Germinal center (tissue), 1 donor: ENCODE results near the gene TRAT1.
"Not testable (repeated sequence)": the region's sequence is repeated elsewhere in the genome, so short reads cannot be mapped to it uniquely, and the experiment has no call there.

Source experiments
- DNase-seq: peaks from one replicate; pipeline ENCODE4 v3.0.0; 2012; ENCODE audit warnings: mixed read lengths, low spot score

The TRAT1 gene, protein sequence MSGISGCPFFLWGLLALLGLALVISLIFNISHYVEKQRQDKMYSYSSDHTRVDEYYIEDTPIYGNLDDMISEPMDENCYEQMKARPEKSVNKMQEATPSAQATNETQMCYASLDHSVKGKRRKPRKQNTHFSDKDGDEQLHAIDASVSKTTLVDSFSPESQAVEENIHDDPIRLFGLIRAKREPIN

DNA sequence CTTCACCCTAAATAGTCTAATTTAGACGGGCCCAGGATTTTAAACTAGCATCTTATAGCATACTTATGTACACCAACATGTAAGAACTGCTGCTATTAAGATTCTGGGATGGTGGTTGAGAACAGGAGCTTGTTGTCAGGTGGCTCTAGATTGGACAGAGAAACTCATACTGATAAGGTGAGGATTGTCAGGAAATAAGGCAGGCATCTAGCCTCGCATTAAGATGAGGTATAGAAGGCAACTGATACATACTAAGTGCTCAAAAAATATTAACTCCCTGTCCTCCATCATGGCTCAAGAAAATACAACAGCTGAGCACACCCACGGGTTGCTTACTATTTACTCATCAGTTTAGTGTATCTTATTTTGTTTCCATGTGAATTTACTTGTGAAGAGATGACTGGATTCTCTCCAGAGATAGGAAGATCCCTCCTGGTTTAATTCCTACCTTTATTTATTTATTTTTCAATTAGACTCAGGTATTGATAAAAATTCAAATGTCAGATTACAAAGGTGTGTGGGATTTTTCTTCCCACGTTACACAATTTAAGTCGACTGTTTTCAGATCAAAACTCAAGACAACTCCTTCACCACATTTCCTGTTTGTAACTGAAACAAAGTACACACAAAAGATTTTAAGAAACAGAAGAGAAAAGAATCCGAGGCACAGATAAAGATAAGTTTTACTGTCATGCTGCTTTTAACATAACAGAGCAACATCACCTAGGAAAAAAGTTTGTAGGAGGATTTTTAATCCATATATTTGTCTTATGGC lies at the start of gene TRAT1:
Gene TRAT1, plus strand, starts transcription at position 664 of the 775 bp plus-strand sequence. CDS start 142 bp downstream, outside the sequence.
- no peak for DNase-seq

DNA sequence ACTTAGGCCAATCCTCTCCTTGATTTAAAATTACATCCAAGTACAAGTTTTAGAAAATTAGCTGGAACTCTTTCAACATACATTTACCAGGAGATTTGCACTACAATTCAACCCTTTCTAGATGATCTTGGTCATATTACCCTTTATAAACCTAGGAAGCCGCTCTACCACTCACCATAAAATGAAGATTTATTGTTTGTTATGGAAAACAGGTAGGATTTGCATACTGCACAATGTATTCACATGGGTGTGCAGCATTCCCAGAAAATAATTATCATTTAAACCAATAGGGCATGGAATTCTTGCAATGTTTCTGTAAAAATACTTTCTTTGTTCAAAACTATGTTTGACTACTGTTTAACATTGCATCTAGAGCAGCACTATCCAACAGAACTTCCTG lies 46.9 kb upstream of the TRAT1 start:
- no peak for DNase-seq

DNA sequence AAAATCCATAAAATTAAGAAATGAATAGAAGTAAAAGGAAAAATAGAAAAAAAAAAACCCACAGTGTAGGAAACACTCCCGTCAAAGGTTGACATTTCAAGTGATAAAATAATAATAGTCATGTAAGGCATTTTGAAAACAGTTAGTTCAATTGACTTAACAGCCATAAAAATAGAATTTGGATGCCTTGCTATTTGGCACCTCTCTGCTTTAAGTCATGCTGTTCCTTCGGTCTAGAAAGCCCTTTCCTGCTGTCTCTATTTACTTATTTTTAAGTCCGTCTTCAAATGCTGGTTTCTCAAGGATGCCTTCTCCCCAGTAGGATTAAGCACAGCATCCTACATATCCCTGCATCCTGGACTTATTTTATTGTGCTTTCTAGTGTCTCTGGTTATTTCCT lies 43.1 kb upstream of the TRAT1 start:
- DNase-seq, result no peak

DNA sequence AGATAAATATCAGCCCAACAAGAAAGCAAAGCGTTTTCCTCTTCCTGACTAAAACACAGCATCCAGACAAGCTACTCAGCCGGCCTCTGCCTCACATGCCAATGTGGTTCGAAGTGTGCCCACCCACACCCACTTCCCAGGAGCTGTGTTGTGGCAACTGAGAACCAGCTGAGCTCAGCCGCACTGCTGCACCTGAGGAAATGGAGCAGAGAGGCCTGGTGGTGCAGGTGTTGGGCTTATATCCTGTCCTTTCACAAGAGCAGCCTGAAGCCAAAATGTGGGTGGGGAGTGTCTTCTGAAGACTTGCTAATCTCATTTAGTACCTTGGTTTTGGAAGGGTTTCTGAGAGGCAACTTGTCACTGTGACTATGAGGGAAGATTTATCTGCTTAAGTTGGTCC lies 42.4 kb upstream of the TRAT1 start:
- DNase-seq, result no peak

DNA sequence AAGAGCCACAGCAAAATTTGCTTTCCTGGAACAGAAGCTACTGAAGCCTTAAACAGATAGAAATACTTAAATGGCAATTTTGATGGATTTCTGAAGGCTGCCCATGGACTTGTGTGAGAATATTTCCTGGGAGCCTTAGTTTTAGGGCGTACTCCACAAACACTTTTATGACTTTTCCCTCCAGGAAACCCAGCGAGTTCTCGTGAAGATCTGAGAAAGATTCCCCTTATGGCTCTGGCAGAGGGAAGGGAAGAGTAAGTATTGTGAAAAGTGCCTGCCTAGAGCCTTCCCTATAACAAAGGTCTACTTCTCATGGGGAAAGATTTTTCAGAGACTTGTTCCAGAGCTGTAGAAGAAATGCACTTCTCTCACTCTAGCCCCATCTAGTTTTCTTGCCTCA lies 31.1 kb upstream of the TRAT1 start:
- DNase-seq, result no peak

DNA sequence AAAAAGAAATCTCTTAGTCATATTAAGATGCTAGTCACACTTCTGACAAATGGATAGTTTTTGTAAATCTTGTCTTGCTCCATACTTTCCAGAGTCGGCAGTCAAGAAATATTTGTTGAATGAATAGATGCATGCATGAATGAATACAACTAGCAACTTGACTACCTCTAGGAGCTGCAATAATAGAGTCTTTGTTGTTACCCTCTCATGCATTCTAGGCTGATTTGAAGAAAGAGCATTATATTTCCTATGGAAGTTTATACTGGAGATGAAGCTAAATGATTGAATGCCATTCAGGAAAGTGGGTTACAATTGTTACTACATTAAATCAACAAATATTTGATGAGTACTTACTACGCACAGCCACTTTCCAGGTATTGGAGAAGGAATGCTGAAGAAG lies 18.1 kb upstream of the TRAT1 start:
- DNase-seq, result no peak

DNA sequence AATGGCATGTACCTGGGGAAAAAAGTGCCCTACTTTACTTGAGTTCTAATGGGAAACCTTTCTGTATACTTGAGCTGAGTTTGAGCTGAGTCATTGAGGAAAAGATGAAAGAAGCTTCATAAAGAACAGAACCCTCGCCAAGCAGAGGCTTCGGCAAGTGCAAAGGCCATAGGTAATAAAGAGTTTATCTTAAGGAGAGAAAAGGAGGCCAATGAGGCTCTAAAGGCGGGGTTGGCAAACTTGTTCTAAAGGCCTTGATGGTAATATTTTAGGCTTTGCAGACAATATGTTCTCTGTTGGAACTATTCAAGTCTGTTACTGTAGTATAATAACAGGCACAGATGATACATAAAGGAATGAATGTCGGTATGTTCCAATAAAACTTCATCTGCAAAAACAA lies 17.6 kb upstream of the TRAT1 start:
- DNase-seq, result no peak

DNA sequence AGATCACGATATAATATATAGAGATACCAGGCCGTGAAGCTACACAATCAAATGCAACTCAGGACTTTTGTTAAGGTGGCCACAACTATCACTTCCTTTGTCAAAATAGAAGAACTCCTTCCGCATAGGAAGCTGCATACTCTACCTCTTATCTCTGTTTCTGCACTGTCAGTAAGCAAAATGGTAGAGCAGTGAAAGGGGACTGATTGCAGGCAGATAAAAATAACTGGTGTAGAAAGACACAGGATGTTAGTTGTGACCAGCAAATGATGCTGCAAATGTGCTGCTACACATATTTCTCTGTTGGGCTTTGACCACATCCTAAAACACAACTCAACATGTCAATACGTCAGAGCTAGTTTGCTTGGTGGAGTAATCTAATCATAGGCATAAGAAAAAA lies 16.3 kb upstream of the TRAT1 start:
- DNase-seq, result no peak

DNA sequence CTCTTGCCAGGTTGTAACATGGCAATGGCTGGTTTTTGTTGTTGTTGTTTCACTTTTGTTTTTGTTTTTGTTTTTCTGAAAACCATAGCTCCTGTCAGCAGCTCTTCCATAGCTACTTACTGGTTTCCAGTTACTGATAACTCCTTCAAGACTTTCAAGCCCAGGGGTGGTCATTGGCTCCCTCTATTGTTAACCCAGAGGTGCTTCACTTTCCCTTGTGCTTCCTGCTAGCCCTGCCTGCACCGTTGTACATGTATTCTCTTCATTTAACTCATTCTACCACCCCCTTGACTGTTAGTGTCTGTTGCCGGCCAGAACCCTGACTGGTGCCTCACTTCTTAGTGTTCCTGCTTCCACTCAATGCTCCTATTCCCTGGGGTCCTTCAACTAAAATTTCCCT lies 4.2 kb upstream of the TRAT1 start:
- DNase-seq, result no peak

DNA sequence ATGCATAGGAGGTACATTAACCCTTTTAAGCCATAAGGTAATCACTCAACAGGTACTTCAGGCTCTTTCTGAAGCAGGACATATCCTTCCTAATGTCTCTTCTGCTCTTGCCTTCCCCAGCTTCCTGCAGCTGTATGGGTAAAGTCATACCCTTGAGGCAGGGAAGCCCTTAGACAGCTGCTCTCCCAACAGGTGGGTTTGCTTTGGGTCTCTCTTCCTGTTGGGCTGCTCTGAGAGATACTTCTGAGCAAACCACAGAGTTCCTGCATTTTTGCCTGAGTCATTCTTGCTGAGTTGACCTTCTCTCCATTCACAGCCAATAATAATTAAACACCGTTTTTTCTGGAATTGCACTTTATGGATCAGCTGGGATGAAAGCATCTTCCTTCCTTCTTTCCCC lies 2.0 kb upstream of the TRAT1 start:
- no peak for DNase-seq

DNA sequence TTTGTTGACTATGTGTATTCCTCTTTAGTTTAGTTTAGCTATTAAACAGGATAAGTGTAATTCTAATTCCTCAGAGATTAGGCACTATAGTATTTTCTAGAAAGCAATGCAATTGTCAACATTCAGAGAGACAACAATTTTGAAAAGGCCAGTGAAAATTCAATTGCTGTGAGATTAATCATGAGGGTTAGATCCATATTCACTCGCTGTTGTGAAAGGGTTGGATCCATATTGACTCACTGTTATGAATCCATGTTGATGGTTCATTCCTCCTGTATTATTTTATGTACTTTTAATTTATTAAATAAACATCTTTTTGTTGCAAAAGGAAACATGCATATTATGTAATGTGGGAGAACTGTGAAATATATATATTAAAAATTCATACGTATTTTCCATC lies 641 bp downstream of the TRAT1 start:
- DNase-seq, result no peak

DNA sequence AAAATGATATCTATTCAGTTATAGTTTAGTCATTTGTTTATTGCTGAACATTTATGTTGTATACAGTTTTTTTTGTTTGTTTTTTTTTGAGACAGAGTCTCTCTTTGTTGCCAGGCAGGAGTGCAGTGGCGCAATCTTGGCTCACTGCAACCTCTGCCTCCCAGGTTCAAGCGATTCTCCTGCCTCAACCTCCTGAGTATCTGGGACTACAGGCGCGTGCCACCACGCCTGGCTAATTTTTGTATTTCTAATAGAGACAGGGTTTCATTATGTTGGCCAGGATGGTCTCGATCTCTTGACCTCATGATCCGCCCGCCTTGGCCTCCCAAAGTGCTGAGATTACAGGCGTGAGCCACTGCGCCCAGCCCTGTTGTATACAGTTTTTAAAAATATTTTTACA lies 1.2 kb downstream of the TRAT1 start:
- DNase-seq, result not testable (repeated sequence)

DNA sequence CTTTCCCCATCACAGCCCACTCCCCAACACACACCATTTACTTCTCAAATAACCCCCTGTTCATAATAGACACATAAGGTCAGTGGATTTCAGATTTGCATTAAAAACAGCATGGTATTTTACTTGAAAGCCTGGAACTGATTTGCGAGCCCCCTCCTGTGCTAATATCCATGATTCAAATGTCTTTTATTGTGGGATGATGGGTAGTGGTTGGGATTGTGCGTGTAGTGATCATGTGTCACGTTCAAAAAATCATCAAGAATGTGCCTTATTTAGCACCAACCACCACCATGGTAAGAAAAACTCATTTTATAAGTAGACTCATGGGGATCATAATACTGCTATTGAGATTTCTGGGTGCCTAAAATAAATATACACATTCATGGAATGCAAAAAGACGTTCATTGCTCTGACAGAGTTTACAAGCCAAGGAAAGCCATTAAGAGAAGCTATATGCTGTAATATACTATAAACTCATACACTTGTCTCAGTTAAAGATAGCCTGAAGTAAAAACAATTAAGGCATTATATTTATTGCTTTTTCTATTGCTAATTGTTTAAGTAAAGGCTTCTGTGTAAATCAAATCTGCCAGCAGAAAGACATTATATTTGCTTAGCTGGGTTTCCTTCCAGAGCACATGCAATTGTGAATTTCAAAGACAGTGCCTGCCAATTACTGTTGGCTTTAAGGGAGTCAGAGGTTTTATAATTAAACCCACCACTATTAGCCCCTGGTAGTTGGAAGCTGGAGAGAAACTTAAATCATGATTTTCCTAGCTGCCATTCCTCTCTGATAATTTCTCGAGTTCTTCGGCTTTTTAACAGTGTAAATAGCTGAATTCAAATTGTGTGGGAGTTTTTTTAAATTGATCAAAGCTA lies 4.0 kb downstream of the TRAT1 start:
- DNase-seq, result no peak

DNA sequence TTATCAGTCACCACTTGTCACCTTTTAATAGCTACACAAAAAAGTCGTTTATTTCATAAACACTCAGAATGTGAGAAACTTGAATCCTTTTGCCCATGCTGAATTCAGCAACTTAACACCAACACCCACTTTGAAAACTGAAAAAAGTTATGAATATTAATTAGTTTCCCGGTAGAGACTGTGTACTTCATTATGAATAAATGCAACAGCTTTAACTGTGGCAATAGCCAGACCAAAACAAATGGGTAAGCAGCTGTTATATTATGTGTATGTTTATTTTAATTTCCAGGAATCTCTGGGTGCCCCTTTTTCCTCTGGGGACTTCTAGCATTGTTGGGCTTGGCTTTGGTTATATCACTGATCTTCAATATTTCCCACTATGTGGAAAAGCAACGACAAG lies 7.8 kb downstream of the TRAT1 start:
- DNase-seq, result no peak

DNA sequence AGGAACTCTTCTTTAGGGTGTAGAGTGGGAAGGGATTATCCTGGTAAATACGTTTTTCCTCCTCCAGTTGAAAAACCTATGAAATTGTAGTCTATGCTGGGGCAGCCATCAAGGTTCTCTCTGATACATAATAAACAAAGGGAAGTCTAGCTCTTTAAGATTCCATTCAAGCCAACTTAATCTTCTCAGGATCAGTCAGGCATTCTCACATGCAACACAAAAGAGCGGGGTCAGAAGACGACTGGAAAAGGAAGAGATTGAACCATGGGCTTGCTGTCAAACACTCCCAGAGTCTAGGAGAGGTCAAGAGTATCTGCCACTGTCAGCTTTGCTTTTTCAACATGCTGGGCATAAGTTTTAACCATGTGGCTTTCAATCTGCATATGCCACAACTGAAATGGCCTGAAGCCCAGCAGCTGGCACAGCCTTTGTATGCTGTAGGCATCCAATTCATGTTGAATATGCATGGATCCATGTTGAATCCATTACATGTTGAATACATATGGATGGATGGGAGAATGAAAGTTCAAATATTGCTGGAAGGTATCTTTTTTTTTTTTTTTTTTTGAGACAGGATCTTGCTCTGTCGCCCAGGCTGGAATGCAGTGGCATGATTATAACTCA lies 8.5 kb downstream of the TRAT1 start:
- no peak for DNase-seq

DNA sequence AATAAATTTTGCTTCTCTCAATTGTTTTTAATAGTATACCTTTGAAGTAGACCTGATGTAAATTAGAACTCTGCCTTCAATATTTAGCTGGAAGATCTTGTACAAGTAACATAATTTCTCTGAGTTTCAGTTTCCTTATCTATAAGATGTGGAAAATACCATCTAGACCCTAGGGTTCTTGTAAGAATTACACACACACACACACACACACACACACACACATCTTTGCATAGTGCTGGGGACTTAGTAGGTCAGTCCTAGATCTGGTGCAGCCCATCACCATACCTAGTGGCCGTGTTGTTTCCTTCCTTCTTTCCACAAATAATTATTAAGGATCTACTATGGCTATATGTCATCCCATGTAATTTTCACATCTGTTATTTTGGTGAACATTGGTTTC lies 11.0 kb downstream of the TRAT1 start:
- no peak for DNase-seq

DNA sequence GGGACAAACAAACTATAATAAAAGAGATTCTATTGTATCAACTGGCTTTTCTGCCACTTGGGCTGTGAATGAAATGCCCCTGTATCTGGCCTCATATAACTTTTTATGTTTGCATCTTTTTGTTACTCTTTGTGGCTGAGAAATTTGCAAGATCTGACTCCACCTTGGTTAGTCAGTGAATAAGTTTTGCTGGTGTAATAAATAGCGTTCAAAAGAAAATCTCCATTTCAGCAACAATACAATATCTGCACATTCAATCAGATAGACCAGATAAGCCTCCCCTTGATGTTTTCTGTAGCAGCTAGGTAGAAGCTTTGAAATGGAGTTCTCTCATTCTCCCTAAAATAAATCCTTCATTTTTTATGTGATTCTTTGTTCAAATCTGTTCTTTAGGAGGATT lies 12.0 kb downstream of the TRAT1 start:
- DNase-seq, result no peak

DNA sequence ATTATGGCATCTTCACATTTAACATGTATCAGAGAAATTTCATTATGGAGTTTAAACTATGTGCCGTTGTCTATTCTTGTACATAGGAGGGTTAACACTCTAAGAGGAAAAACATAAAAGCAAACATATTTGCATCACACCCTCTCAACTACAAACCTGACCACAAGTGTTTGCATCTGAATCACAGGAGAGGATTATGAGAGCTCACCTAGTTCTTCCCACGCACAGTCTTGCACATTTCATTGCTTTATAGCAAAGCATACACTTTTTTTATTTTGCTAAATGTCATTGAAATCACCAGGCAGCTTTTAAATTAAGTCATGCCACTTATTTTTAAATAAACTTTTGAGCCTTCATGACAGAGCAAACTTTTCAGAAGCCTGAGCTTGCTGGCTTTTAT lies 12.5 kb downstream of the TRAT1 start:
- DNase-seq, result no peak

DNA sequence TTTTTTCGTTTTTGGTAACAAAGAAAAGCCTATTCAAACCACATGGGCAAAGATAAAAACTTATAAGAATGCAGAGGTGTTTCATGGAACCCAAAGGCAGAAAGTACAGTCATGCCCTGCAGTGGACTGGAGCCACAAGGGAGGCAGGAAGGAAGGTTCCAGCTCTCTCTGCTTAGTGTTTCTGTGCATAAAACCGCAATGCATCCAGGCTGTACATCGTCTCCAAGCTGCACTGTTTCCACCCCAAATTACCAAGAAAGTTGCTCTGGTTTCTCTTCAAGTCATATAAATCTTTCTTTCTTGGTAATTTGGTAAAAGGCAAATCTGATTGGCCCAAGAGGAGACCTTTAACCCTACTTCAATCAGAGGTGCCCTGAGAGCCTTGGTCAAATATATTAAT lies 15.8 kb downstream of the TRAT1 start:
- DNase-seq, result no peak

DNA sequence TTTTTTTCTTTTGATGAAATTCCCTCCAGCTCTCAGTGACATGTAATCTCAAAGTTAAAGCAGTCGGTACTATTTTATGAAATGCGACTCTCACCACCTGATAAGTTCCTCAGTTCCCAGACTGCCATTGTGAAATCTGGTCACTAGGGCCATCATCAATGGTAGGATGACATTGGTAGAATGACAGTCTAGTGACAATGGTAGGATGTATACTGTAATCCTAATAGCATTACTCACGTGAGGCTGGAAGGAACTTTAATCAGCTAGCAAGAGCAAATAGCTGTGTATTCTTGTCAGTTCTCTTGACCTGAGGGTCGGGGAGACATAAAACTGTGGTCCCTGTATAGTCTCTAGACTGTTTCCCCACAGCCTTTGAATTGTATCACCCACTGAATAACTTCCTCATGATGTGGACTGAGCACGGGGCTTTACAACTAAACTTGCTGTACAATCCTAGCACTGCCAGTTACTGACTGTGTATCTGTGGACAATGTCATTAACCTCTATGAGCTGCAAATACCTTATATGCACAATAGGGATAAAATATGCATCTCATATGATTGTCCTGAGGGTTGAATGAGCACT lies 23.2 kb downstream of the TRAT1 start:
- no peak for DNase-seq

DNA sequence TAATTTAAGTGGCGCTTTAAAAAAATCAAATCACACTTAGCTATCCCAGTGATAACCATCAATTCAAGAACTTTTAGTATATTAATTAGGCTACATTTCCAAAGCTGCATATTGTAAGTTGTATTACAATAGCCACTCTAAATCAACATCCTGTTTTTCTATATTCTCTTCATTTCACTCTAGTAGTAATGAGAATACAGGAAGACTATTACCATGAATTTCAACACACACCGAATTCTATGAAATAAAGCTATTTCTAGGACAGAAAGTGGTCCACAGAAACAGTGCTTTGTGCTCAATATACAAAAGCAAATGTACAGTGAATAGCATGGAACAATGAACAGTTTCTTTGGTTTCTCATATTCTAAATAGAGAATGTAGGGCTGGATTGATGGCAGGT lies 24.6 kb downstream of the TRAT1 start:
- no peak for DNase-seq

DNA sequence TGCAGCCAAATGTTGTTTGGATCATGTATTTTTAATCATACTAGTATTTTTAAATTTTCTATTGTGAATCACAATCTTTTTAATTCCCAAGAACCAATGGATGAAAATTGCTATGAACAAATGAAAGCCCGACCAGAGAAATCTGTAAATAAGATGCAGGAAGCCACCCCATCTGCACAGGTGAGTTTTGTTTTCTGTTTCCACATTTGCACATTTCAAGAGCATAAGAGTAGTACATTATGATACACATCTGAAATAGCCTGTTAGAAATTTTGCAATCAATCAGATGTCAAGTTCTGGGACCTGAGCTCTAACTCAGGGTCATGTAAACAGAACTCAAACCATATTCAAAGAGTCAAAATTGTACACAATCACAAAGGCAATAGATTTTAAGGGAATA lies 26.5 kb downstream of the TRAT1 start:
- DNase-seq, result no peak
